Measurements from ENCODE around the gene TET1.
"Not testable (repeated sequence)": the region's sequence is repeated elsewhere in the genome, so short reads cannot be mapped to it uniquely, and the experiment has no call there.

The TET1 gene

DNA sequence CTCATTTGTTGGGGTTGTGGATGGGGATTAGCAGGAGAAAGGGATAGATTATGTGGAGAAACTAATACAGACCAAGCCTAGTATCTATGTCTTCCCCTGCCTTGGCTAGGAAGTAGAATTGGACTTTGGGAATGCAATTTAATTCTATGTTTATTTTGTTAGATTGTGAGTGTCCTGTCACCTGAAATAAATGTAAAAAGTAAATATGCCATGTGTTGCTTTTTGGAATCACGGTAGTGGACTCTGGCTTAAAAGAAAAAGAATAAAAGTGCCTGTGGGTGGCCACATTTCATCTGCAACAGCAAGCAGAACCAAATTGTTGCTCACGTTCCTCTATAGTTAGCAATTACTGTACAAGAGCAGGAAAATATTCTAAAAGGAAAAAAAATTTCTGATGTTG, 42.3 kb downstream of the TET1 start:
- no peak for DNase-seq (ENCODE audit: low read depth)
- no peak overlapping the region for H3K4me3 ChIP-seq (ENCODE audit: low read depth, low read length)
- TF ChIP-seq, protein P1, sequence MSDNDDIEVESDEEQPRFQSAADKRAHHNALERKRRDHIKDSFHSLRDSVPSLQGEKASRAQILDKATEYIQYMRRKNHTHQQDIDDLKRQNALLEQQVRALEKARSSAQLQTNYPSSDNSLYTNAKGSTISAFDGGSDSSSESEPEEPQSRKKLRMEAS (IDR thresholded peaks at IDR 0.05; ENCODE audit: low read depth, low read length) = no peak
- no peak for TF ChIP-seq MYC (IDR thresholded peaks at IDR 0.05; ENCODE audit: low read depth, low read length)
- no peak for TF ChIP-seq CTCF (IDR thresholded peaks at IDR 0.05; ENCODE audit: low read depth, low read length)
- TF ChIP-seq POLR2A (IDR thresholded peaks at IDR 0.05; ENCODE audit: extremely low read depth, insufficient read length) = no peak

GRCh38 chr10:68603766-68604165, 43.6 kb downstream of the TET1 start:
- H3K4me3 ChIP-seq (ENCODE audit: low read depth, low read length) = no peak overlapping the region
- TF ChIP-seq, protein P1 (IDR thresholded peaks at IDR 0.05; ENCODE audit: low read depth, low read length) = no peak
- TF ChIP-seq CTCF (IDR thresholded peaks at IDR 0.05; ENCODE audit: low read depth, low read length) (no peak), POLR2A (IDR thresholded peaks at IDR 0.05; ENCODE audit: extremely low read depth, insufficient read length) (no peak), MYC (IDR thresholded peaks at IDR 0.05; ENCODE audit: low read depth, low read length) (no peak)
- DNase-seq (ENCODE audit: low read depth) = no peak

DNA sequence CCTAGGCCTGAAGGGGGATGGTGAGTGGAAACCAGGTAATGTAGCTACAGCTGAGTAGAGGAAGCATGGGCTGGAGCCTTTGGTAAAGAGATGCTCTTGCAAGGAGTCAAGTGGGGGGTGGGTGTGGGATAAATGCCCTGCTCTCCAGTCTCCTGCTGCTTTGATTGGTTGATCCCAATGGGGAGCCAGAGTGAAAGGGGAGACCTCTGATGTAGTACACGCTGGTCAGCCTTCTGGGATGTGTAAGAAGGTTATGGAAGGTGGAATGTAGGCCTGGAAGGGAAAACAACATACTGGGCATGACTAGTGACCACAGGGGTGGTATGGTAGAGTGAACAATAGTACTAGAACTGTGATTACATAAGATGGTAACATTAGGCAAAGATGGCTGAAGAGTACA, 44.3 kb downstream of the TET1 start:
- DNase-seq (ENCODE audit: low read depth) = no peak
- TF ChIP-seq POLR2A (IDR thresholded peaks at IDR 0.05; ENCODE audit: extremely low read depth, insufficient read length) = no peak
- TF ChIP-seq, protein P1 (IDR thresholded peaks at IDR 0.05; ENCODE audit: low read depth, low read length) = no peak
- TF ChIP-seq CTCF (IDR thresholded peaks at IDR 0.05; ENCODE audit: low read depth, low read length) = no peak
- no peak for TF ChIP-seq MYC (IDR thresholded peaks at IDR 0.05; ENCODE audit: low read depth, low read length)
- H3K4me3 ChIP-seq (ENCODE audit: low read depth, low read length) = no peak overlapping the region

- no peak for DNase-seq (ENCODE audit: low read depth)
- H3K4me3 ChIP-seq (ENCODE audit: low read depth, low read length) = no peak overlapping the region
- TF ChIP-seq CTCF (IDR thresholded peaks at IDR 0.05; ENCODE audit: low read depth, low read length) (no peak), POLR2A (IDR thresholded peaks at IDR 0.05; ENCODE audit: extremely low read depth, insufficient read length) (no peak), MYC (IDR thresholded peaks at IDR 0.05; ENCODE audit: low read depth, low read length) (no peak)
- TF ChIP-seq, protein P1 (IDR thresholded peaks at IDR 0.05; ENCODE audit: low read depth, low read length) = no peak
Observed at GRCh38 chr10:68606918-68607317, 46.8 kb downstream of the TET1 start.

DNA sequence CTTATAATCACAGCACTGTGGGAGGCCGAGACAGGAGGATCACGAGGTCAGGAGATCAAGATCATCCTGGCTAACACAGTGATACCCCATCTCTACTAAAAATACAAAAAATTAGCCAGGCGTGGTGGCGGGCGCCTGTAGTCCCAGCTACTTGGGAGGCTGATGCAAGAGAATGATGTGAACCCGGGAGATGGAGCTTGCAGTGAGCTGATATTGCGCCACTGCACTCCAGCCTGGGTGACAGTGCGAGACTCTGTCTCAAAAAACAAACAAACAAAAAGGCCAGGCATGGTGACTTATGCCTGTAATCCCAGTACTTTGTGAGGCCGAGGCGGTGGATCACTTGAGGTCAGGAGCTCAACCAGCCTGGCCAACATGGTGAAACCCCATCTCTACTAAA, 49.9 kb downstream of the TET1 start:
- not testable (repeated sequence) for DNase-seq (ENCODE audit: low read depth); H3K4me3 ChIP-seq (ENCODE audit: low read depth, low read length)

DNA sequence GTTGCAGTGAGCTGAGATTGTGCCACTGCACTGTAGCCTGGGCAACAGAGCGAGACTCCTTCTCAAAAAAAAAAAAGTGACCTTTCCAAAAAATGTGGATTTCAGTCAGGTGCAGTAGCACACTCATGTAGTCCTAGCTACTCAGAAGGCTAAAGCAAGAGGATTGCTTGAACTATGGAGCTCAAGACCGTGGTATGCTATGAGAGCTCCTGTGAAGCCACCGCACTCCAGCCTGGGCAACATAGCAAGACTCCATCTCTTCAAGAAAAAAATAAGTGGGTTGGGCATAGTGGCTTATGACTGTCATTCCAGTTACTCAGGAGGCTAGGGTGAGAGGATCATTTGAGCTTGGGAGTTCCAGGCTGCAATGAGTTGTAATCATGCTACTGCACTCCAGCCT, 51.1 kb downstream of the TET1 start:
- no peak for DNase-seq (ENCODE audit: low read depth)
- no peak overlapping the region for H3K4me3 ChIP-seq (ENCODE audit: low read depth, low read length)
- TF ChIP-seq MYC (IDR thresholded peaks at IDR 0.05; ENCODE audit: low read depth, low read length) = no peak
- no peak for TF ChIP-seq POLR2A (IDR thresholded peaks at IDR 0.05; ENCODE audit: extremely low read depth, insufficient read length)
- TF ChIP-seq, protein P1 (IDR thresholded peaks at IDR 0.05; ENCODE audit: low read depth, low read length) = no peak
- no peak for TF ChIP-seq CTCF (IDR thresholded peaks at IDR 0.05; ENCODE audit: low read depth, low read length)

DNA sequence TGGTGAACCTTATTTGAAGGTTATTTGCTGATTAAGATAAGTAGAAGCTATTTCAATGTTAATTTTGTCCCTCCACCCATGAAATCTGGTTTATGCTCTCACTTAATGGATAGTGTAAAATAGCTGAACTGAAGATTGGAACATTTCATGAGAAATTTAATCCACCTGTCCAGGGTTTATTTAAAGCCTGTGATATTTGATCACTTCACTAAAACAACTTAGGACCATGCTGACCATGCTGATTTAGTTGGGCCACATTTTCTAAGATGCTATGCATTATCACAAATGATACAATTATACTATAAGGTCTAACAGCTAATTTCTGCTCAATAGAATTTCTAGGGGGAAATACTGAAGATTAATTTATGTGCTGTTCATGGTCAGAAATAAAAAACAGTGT, 53.8 kb downstream of the TET1 start:
- not testable (repeated sequence) for DNase-seq (ENCODE audit: low read depth); H3K4me3 ChIP-seq (ENCODE audit: low read depth, low read length)

GRCh38 chr10:68617691-68618090, 57.6 kb downstream of the TET1 start:
- not testable (repeated sequence) for H3K4me3 ChIP-seq (ENCODE audit: low read depth, low read length); DNase-seq (ENCODE audit: low read depth)

Data from NB4 (cell line).